GF-D8 (cell line): ENCODE data around the gene INPP4B.

ENCODE experiments used
- DNase-seq: peaks from one replicate; lab custom pipeline; 2025; lab: John Stamatoyannopoulos, UW

The INPP4B gene

DNA sequence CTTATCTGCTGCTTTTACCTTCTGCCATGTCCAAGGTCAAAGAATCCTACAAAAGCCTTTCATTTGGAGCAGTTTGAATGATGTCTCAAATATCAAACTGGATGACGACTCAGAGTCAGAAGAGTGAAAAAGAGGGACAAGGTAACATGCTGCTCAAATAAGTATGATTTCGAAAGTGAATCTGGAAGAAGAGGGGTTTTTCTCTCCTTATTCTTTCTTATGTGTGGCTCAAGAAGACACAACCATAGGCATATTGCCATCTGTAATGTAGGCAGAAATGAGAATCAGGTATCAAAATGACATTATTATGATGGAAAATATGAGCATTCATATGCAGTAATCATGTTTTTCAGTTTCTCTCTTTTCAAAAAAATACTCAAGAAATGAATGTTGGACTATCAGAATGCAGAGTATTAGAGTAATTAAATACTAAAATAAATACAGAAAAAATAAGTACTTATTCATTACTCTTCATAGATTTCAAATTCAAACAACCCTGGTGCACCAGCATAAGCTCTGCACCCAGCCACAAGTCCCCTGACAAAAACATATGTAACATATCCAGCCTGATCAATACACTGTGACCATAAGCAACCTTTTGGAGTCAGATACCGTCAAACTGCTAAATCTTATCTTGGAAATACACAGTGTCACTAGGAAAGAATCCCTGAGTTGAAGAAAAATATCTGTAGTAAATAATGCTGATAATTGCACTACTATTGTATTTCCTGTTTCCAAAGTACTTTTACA lies 468.6 kb downstream of the INPP4B start:
- no peak for DNase-seq

DNA sequence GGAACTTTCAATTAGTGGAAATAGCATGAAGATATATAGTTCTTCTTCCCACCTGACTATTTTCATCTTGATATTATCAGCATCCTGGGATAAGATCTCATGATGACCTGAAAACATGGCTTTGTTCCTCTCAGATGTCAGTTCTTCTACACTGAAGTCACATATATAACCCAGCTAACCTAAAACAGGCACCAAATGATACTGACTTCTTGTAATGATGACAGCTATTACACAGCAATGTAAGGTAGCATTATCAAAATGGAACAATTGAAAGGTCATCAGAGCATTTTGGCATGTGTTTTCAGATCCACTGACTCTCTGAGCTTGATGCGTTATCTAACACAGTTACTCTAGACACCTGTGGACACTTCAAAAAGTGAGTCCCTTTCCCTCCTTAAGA lies 469.9 kb downstream of the INPP4B start:
- DNase-seq, result no peak

DNA sequence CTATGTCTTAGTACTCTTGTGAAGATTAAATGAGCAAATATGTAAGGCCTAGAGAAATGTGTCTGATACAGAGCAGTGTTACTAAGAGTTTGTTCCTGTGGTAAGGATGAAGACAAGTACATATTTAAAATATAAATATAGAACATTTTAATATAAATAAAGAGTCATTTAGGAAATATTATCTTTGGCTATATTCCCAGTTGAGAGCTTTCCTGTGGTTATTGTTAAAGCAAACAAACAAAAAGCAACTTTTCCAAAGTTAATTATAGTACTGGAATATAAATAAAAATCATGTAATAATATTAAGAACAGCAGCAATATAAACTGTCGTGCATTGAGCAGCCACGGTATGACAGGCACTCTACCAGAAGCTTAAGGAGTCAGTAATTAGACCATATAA lies 472.5 kb downstream of the INPP4B start:
- DNase-seq, result no peak

DNA sequence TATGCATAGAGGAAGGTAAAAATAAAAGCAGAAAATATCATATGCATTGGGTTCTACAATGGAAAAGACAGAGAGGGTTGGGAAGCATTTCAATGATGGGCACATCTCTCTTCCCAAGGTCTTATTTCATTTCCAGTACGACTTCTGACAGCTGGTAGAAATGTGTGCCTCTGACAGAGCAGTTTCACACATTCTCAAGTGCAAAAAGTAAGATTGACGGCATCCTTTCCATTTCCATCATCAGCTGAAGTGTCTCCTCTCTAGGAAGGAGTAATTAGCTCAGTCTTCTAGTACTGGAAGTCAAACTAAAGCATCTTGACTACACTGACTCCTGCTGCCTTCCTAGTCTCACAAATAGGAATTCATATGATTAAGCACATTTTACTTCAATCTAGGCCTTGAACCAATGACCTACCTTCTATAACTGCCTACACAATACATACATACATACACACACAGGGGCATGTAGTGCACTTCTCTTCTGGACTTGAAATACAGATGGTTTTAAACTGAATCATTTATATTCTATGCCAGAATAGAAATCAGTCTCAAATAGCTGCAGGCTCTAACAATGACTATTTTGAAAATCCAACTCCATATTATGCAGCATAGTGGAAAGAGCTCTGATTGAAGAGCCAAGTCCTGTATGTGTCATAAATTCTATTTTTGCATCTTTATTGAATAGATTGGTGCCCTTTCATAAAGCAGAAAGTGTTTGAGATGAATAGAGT lies 473.4 kb downstream of the INPP4B start:
- no peak for DNase-seq

DNA sequence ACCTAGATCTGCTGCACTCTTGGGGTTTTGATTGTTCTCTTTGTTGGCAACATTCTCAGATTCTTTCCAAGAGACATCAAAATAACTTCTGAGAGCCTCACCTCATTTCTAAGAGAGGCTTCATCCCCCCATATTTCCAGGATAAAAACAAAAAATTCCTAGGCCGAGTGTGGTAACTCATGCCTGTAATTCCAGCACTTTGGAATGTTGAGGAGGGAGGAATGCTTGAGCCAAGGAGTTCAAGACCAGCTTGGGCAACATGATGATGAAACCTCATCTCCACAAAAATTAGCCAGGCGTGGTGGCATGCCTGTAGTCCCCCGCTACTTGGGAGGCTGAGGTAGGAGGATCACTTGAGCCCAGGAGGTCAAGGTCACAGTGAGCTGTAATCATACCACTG lies 477.0 kb downstream of the INPP4B start:
- no peak for DNase-seq

DNA sequence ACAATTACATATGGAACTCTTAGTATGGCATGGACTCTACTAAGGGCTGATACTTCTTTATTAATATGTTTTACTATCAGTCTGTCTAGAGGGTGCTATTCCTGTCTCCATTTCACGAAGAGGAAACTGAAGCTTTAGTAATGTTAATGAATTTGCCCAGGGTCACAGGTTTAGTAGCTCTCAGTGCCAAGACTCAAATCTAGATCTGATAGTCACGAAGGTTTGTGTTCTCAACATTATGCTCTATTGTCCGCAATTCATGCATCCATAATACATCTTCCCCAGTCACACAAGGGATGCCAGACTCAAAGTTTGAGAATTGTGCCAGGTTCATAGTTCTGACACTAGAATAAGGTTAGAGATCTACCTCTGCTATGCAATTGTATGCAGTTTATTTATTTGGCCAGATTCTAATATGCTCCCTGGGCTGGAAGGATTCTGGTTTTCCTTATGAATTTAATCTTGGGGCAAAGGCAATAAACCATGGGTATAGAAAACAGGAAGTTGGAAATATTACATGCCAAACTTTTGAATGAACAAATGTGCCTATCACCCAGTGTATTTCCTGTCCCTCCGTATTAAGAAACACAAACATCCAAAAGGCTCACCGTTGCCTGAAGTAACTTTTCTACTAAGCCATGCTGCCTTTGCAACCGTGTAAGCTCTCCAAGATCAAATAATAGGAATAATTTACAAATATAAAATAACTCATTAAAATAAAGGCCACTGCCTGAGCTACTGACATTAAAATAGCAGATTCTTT lies 478.5 kb downstream of the INPP4B start:
- peak; percentile 22 for DNase-seq

DNA sequence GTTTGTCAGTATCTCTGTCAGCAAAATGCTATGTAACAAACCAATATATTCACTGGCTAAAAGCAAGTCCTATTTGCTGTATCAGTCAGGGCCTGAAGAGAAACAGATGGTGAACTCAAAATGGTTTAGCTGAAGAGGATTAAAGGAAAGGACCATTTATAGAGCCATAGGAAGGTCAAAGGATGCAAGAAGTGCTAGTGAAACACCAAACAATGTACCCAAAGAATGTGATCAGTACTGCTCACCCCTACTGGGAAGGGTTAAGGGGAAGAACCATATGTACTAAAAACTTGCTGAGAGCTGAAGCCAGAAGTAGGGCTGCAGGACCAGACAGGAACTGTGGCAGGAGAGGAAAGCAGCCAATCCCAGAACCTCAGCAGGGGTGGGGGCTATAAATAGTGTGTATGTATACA lies 479.3 kb downstream of the INPP4B start:
- DNase-seq, result no peak

DNA sequence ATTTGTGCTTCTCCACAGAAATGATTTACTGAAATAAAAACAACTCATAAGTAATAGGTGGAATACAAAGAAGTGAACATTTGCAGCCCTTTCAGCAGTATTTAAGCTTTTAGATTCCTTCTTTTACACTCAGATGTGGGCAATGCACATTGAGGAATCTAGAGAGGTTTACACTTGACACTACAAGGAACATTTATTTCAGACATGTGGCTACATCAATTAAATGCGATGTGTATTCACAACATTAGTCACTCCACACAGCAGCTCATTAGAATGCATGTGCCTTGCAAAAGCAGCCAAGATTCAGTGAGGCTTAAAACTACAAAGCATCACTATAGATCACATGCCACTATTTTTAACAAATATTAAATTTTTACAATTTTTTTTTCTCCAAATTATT lies 480.7 kb downstream of the INPP4B start:
- no peak for DNase-seq

DNA sequence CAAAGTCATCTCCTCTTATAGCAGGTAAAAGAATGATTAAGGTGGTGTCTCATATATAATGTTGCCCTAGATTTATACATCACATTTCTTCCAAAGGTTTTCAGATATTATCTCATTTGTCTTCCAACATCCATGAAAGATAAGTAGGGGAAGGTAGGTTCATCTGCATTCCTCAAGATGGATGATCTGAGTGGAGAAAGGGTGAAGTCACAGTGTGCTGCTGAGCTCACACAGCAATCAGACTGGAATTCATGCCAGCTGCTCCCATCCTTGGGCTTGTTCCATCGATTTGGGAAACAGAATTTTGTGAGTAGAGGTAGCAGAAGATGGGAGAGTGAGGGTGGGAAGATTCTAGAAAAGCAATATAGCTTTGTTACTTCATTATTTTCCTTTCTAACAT lies 482.4 kb downstream of the INPP4B start:
- no peak for DNase-seq

DNA sequence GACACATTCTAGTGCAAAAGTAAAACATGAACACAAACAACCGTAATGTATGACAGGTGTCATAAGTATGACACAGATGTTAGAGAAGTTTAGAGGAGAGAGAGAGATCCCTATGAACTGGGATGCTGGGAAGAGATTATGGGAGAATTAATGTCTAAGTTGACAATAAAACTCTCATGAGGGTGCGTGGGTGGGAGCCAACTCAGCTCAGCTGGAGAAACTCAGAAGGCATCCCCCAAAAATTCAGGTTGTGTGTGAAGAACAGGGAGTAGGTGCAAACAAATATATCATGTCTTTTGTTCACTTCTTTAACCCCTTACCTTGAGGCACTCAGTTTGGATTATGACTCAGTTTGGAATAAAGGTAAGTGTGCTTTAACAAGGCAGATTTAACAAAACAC lies 484.1 kb downstream of the INPP4B start:
- no peak for DNase-seq

DNA sequence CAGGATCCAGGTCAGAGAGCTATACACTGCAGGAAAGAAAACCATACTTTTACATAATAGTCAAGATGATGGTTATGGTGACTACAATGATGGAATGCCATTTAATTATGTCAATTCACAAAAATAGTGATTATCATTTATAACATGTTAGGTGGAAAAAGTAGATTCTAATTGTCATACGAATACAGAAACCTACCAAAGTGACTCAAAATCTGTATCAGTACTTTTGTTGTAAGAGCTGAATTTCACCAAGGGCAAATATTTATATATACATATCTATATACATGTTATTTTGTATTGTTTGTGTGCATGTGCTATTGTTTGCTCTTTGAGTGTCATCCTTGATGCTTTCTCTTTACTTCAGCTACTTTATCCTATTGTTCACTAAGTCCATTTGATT lies 485.4 kb downstream of the INPP4B start:
- DNase-seq, result no peak

DNA sequence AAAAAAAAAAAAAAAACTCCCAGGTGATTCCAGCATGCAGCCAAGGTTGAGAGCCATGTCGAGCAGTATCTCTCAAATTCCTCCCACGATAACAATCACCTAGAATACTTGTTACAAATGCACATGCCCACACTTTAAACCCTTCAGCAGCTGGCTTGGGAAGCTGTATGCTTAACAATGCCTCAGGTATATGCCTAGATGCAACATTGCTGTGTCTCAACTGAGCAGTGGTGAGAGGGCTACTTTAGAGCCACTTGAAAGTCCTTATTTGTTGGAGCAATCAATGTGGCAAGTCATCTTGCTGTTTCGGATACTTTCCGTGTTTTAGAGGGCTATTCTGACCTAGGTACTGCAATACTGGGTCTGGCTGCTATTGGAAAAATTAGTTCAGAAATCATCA lies 487.4 kb downstream of the INPP4B start:
- DNase-seq, result no peak

DNA sequence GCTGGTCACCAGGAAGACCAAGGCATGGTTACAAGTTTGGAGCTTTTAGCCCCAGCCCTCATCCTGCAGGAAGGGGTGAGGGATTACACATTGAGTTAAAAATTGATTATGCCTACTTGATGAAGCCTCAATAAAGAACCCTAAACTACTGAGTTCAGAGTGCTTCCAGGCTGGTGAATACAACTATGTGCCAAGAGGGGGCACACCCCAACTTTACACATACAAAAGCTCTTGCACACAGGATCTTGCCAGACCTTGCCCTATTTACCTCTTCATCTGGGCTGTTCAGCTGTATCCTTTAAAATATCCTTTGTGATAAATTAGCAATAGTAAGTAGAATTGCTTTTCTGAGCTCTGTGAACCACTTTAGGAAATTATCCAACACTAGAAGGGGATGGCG lies 489.3 kb downstream of the INPP4B start:
- DNase-seq, result no peak

DNA sequence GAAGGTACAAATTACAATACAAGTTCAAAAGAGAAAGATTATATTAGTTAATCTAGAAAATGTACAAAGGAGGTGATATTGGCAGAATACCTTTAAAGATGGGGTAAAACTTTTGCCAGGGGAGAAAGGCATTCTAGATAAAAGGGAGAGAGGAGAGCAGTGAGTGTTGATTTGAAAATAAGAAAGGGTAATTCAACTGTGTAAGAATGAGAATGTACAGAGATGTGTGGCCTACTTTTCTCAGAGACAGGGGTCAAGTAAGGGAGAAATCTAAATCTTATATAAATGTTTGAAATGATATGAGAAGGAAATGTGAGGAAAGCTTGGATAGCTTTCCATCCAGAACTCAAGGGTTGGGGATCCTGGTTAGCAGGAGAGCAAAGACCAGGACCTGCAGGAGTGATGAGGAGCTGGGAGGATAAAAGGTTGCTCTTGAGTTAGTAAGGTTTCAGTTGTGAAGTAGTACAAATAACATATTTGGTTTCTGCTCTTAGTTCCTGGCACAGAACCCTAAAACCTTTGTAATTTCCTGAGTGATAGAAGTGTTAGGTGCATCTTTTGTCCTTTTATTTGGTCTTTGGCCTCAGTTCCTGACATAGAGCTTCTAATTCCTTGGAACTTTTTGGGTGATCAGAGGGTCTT lies 489.9 kb downstream of the INPP4B start:
- DNase-seq, result no peak

DNA sequence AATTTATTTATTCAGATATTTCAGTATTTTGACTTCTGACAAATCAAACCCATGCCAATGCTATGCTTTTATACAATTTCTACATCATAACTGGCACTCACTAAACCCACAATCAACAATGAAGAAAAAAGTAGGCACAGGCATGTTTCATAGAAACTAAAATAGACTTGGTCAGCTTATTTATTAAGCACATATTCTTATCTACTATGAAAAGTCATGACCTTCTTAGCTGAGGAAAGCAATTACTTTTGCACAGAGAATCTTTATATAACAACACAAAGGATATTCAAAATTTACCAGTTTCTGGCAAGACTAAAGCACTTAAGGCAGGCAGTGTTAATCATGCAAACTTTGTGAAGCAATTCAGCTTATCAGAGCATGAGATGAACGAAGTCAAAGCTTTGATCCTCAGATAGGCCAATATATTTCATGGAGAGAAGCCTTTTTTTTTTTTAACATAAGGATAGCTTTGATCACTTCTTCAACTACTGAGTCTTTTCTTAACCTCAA lies 490.6 kb downstream of the INPP4B start:
- DNase-seq, result no peak

DNA sequence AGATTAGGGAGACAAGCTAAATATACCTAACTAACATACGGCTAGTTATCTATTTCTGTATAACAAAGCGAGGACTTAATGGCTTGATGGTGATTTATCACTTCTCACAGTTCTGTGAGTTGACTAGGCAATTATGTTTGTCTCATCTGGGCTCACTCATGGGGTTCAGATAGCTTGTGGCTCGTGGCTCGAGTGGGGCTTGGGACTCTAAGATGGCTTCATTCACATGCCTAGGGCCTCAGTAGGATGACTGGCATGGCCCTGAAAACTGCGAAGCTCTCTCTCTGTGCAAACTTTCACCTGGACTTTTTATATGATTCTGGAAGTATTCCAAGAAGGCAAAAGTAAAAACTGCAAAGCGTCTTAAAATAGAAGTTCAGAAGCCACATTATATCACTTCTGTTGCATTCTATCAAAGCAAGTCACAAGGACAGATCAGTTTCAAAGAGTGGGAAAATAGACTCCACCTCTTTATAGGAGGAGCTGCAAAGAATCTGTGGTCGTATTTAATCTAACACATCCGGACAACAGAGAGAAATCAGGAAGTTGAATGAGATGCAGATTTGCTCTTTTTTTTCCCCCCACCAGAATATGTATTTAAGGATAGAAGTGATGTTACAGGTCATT lies 491.2 kb downstream of the INPP4B start:
- DNase-seq, result peak; percentile 14

DNA sequence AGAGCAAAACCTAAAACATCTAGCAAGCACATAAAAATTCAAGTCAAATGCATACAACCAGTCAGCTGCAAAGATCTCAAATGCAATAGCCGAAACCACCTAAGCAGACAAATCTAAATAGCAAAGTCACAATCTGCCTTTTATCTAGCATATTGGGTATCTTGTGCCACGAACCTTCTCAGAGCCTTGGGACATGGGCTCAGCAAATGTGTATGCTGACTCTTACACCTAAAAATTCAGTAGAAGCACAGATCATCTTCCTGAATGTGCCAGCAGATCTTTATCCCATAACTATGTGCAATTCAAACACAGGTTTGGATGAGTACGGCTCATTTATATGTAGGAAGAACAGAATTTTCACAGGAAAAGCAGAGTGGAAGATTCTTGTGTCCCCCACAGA lies 492.1 kb downstream of the INPP4B start:
- no peak for DNase-seq

DNA sequence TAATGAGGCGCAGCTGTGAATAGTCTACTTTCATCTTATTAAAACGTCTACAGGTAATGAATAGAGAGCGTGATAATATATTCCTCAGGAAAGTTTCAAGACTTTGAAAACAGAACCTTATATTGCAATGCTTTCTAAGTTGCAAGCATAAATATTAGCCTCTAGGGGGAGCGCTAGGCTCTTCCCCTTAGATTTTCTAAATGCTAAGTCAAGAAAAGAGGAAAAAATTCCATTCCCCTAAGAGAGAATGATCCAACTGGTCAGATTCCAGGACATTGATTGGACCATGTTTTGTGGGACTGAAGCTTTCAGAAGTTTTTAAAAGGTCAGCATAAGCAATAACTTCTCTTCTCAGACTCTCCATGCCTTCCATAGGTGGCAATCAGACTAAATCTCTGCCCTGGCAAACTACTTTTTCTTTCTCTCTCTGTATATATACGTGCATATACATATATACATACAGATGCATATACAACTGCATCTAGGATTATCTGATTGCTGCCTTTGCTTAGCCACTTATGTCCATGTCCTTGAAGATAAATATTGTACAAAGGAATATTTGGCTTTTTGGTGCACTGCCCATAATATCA lies 492.9 kb downstream of the INPP4B start:
- no peak for DNase-seq

DNA sequence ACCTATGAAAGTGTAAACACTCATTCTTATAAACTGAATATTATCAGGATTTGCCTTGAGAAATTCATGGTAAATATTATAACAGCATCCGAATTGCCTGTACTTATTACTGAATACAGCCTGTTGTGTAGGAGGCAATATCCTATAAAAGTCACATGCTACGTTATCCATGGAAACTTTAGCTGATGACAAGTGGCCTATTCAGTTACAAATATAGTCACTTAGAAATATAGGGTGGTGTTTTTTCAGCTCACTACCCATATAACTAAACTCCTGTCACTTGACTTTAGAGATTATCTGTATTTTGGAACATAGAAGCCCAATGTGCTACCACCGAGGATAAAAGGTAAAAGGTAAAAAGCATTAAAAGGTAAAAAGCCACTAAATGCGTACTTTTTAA lies 493.4 kb downstream of the INPP4B start:
- DNase-seq, result no peak

DNA sequence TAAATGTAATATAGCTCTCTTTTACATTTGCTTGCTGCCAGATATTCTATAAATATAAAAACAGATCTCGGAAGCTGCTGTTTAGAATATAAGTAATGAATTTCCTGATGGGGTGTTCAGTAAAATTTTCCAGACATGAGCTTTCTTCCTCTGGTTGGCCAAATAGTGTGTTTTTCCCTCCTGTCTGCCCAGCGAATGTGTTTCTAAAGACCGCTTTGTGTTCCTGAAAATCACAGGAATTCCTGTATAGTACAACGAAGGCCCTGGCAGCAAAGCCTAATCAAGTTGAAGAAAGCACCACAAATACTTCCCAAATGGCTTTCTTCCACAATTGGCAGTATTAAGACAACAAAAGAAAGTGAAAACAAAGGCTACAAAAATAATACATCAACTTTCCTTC lies 494.1 kb downstream of the INPP4B start:
- DNase-seq, result no peak

DNA sequence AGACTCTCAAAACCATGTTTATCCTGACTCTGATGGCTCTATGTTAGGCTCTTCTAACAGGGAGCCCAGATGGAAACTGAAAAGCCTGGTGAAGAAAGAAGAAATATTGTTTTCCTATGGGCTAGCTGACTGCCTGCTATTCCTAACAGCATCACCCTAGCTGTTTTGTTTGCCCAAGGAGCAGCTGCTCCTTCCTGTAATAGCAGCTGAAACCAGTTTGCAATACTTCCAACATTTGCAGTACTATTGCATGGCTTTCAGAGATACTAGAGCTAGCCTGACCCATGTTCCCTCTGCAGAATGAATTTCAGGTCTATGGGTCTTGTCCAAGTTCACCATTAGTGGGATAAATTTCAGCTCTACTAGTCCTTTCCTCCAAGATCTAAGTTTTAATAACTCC lies 495.2 kb downstream of the INPP4B start:
- DNase-seq, result no peak
